ENCODE measurements around the gene ENDOU. TPM values are rescaled to one million over a fixed set of nuclear protein-coding genes. Genes with fewer than 3 reads are reported as not detected.

Gene ENDOU
- total RNA-seq, 1 experiment from 2014 or later, result not detected

- H3K4me1 ChIP-seq (ENCODE audit: control insufficient read depth in 1 of 2, insufficient read depth in 2 of 2, low read length in 2 of 2), result peaks cover 0 to 7% of the 10 kb centered on the region in 2 experiments; a peak in 1 of 4 replicates
- H3K27ac ChIP-seq (ENCODE audit: low read depth, low read length), result no peak overlapping the region
- DNase-seq (ENCODE audit: low read depth, low spot score), result no peak
- H3K79me2 ChIP-seq (ENCODE audit: insufficient read depth, low read length), result no peaks in the 10 kb centered on the region
- H3K9ac ChIP-seq (ENCODE audit: low read length), result no peak overlapping the region
- intact Hi-C loops (cut with micrococcal nuclease), result loop anchor here (10.0 kb wide), 1 partner anchor 447 kb away; no protein-coding TSS in a partner anchor
- no peaks in the 10 kb centered on the region for H3K9me2 ChIP-seq (ENCODE audit: insufficient read depth)
- H2AFZ ChIP-seq (ENCODE audit: low read depth, low read length, poor library complexity, severe bottlenecking), result no peak overlapping the region
- ATAC-seq, result peak; percentile 85
- TF ChIP-seq CEBPB (IDR thresholded peaks at IDR 0.05; ENCODE audit: low read depth), result no peak
- no peak for TF ChIP-seq ATF3 (IDR thresholded peaks at IDR 0.05)
- TF ChIP-seq CTCF (IDR thresholded peaks at IDR 0.05 in 2 of 3, conservative IDR thresholded peaks at IDR 0.05 in 1 of 3; ENCODE audit: borderline replicate concordance in 1 of 3, insufficient read depth in 1 of 3, low read depth in 2 of 3, low read length in 2 of 3), result peak; percentile 49 to 80 (median 77); a peak in 5 of 6 replicates
- TF ChIP-seq POLR2A (IDR thresholded peaks at IDR 0.05; ENCODE audit: borderline replicate concordance, extremely low read depth, insufficient read depth, insufficient read length), result no peak
- TF ChIP-seq RAD21 (IDR thresholded peaks at IDR 0.05; ENCODE audit: low read depth), result peak; percentile 56
- TF ChIP-seq EZH2phosphoT487 (IDR thresholded peaks at IDR 0.05; ENCODE audit: borderline replicate concordance), result no peak
- TF ChIP-seq REST (IDR thresholded peaks at IDR 0.05; ENCODE audit: low read depth), result no peak
- no peak for TF ChIP-seq ZNF274 (IDR thresholded peaks at IDR 0.05; ENCODE audit: low read depth, low read length)
- no peak for TF ChIP-seq FOSL1 (IDR thresholded peaks at IDR 0.05; ENCODE audit: low read depth)
- H3K9me3 ChIP-seq (ENCODE audit: control insufficient read depth in 1 of 2, insufficient read depth in 1 of 2, low read depth in 1 of 2, low read length in 2 of 2), result no peaks in the 10 kb centered on the region
- no TSS peak for BruUV-seq (replicated peaks)
- POLR2A ChIA-PET, result no interaction called here
- H3K36me3 ChIP-seq (ENCODE audit: control insufficient read depth in 1 of 2, insufficient read depth in 2 of 2, low read length in 2 of 2), result no peaks in the 10 kb centered on the region
- no peak overlapping the region for H3K4me2 ChIP-seq (ENCODE audit: low read length)
- CTCF ChIA-PET, result interaction anchor here (1.0 to 4.4 kb wide), 5 partner anchors 23 to 121 kb away, joined by 3 to 63 read pairs (median 3); no protein-coding TSS in a partner anchor
- no peaks in the 10 kb centered on the region for H3K27me3 ChIP-seq (ENCODE audit: insufficient read depth, low read length)
- H4K20me1 ChIP-seq (ENCODE audit: insufficient read depth), result no peaks in the 10 kb centered on the region
- RAD21 ChIA-PET (ENCODE audit: low non-redundant PET in 1 of 2, low total read pairs in 2 of 2, uncharacterized antibody in 2 of 2, unreplicated experiment in 2 of 2), result no interaction called here
- no peak overlapping the region for H3K4me3 ChIP-seq (replicated peaks in 1 of 2; ENCODE audit: low read depth in 1 of 2, low read length in 2 of 2)
Measured at GRCh38 chr12:47717443-47718193, 7.7 kb downstream of the ENDOU start.
